GM21717 (cell line): ENCODE data around the gene CYB5A.

ENCODE experiments used
- ATAC-seq: cut with Tn5 transposase; IDR thresholded peaks from one replicate; pipeline ENCODE4 v1.9.1; 2021; ENCODE audit warnings: mild to moderate bottlenecking, moderate library complexity; ENCODE audit not compliant: unreplicated experiment

Gene CYB5A

DNA sequence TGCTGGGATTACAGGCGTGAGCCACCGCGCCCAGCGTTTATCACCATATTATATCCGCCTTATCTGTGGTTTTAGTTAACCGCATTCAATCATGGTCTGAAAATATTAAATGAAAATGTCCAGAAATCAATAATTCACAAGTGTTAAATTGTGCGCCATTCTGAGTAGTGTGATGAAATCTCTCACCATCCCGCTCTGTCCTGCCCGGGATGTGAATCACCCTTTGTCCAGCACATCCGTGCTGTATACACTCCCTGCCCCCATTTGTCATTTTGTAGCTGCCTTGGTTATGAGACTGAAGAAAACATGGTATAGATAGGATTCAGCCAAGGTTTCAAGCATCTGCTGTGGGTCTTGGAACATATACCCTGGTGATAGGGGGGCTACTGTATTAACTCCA lies 72.7 kb downstream of the CYB5A start:
- no peak for ATAC-seq

DNA sequence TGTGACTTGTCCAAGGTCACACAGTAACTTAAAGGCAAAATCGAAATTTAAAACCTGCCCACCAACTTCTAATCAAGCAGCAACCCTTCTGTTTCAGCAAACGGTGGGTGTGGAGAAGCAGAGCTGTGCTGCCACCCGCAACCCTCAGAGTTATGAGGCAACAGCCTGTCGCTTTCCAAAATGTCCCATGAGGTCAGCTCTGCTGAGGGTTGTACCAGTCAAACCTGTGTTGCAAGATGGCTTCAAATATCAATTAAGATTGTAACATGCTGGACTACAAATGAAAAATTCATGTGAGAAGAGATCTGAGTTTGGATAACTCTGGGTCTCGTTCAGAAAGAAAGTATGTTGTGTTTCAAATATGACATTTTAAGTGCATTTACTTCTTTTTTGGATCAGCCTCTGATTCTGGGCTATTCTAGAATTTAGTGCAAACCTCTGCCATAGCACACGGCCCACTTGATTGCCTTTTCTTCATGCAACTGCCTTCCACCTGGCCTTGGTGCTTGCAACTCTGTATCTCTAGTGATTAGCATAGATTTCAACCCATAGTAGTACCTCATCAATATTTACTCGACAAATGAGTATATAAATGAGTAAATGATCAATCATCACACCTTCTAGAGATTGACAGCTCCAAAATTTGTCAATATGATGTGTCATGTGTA lies 74.2 kb downstream of the CYB5A start:
- no peak for ATAC-seq

DNA sequence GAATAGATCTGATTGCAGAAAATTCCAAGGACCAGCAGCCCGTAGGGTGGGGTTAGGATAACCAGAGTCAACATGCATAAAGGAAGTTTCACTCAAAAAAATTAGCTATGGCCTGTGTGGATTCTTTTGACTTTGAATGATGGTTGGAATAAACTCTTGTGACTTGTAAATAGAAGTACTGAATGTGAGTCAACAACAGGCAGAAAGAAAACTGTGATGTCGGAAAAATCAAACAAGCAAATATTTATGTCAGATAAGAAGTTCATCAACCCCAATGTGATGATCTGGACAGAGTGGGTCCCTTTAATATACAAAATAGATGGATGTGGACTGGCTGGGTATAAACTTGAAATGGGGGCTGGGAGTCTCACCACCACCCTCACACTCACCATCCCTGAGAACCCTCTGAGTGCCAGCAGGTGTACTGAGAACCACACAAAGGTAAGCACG lies 75.1 kb downstream of the CYB5A start:
- no peak for ATAC-seq

DNA sequence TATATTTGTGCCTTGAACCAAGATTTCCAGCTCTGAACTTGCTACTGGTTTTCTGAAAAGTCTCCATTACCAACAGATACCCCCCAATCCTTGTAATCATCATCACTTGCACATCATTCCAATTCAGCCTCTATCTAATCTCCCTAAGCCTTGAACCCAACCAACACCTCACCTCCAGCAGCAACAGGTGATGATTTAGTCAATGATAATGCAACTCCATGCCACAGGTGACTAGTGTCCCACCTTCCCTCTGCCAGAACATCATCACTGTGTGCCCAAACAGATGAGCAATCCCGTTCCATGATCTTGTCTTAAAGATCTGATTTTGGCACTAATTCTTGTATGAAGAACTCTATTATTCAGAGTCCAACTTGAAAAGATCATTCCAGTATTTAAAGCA lies 75.9 kb downstream of the CYB5A start:
- no peak for ATAC-seq

DNA sequence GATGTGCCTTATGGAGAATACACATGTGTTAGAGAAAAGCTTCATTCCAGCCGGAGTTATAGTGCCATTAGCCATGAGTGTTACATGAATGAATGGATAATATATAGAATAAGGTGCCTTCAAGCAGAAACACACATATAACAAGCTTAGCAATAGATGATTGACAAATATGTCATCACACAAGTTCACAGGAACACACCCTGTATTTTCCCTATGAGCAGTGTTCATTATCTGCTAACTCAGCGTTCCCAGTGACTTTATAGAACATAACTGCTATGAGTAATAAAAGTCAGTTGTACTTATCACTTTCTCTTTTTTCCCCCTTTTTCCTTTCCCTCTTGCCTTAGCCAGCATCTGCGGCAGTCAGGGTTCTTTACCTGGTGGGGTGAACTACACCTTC lies 78.3 kb downstream of the CYB5A start:
- no peak for ATAC-seq

DNA sequence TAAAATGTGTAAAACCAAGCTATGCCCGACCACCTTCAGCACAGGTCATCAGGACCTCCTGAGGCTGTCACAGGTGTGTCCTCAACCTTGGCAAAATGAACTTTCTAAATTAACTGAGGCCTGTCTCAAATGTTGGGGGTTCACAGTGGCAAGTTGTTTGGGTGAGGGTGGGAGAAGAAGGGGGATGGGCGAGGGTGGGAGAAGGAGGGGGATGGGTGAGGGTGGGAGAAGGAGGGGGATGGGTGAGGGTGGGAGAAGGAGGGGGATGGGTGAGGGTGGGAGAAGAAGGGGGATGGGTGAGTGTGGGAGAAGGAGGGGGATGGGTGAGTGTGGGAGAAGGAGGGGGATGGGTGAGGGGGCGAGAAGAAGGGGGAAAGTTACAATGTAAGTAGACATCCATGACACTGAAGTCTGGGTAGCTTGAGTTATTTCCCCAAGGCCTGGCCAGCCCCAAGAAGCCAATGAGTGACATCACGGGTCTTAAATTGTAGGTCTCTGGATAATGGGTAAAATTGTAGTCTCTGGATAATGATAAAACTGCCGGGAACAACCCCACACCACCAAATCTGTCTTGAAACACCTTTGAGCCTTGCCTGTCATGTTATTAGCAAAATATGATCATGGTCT lies 87.1 kb downstream of the CYB5A start:
- ATAC-seq: no peak

DNA sequence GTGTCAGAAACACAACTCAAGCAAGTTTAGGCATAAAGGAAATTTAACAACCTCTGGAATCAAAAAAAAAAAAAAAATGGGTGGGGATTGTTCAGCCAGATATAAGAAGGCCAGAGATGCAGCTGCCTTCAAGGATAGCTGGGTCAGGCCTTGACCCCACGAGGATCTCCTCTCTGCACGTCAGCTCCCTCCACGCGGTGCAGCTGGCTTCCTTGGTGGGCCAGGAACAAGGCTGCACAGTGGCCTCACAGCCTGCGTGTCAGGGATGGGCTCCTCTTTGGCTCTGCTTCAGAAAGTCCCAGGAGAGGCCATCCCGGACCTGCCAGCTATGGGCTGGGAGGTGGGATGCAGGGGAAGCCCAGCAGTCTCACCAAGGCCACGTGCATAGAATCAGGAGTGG lies 88.0 kb downstream of the CYB5A start:
- no peak for ATAC-seq
